GM23338 (cell line): ENCODE data around the gene FLNB. TPM values are rescaled to one million over a fixed set of nuclear protein-coding genes. Genes with fewer than 3 reads are reported as not detected.

Experiments used
- ATAC-seq: fragments of 200-7000 bp; cut with Tn5 transposase; 3 replicates; pipeline ENCODE4 v1.9.1; 2020
- DNase-seq: peaks from one replicate; pipeline ENCODE4 v3.0.0-alpha.2; 2015; ENCODE audit warnings: low spot score
- H2AFZ ChIP-seq: fragments of 200-600 bp; sonication (generic); 2 replicates; pipeline ENCODE4 v1.8.0; 2016; ENCODE audit warnings: antibody characterized with exemption, mild to moderate bottlenecking, moderate library complexity
- H3F3A ChIP-seq: fragments of 200-600 bp; sonication (generic); replicated peaks from 2 replicates; pipeline ENCODE4 v1.8.0; 2017; ENCODE audit warnings: antibody characterized with exemption, mixed run types, low read depth
- H3K27ac ChIP-seq: fragments of 200-600 bp; sonication (generic); 2 replicates; pipeline ENCODE4 v1.6.1; 2016; ENCODE audit warnings: low read depth
- H3K27me3 ChIP-seq: fragments of 200-600 bp; sonication (generic); 2 replicates; pipeline ENCODE4 v1.8.0; 2016; ENCODE audit warnings: mild to moderate bottlenecking, mixed run types, moderate library complexity; ENCODE audit not compliant: insufficient read depth
- H3K36me3 ChIP-seq: fragments of 200-600 bp; sonication (generic); 2 replicates; pipeline ENCODE4 v1.8.0; 2016; ENCODE audit warnings: mild to moderate bottlenecking; ENCODE audit not compliant: insufficient read depth
- H3K4me1 ChIP-seq: fragments of 200-600 bp; sonication (generic); 2 replicates; pipeline ENCODE4 v1.8.0; 2016; ENCODE audit warnings: mild to moderate bottlenecking, moderate library complexity; ENCODE audit not compliant: insufficient read depth
- H3K4me2 ChIP-seq: fragments of 200-600 bp; sonication (generic); 2 replicates; pipeline ENCODE4 v1.7.1; 2017; ENCODE audit warnings: mixed run types
- H3K4me3 ChIP-seq: fragments of 200-600 bp; sonication (generic); 2 replicates; pipeline ENCODE4 v1.6.1; 2016; ENCODE audit warnings: mixed run types
- H3K79me2 ChIP-seq: fragments of 200-600 bp; sonication (generic); replicated peaks from 2 replicates; pipeline ENCODE4 v1.8.0; 2017; ENCODE audit warnings: mild to moderate bottlenecking; ENCODE audit not compliant: insufficient read depth
- H3K9me2 ChIP-seq: fragments of 200-600 bp; sonication (generic); 2 replicates; pipeline ENCODE4 v1.8.0; 2017; ENCODE audit not compliant: insufficient read depth
- H4K20me1 ChIP-seq: fragments of 200-600 bp; sonication (generic); replicated peaks from 2 replicates; pipeline ENCODE4 v1.8.0; 2017; ENCODE audit warnings: mild to moderate bottlenecking; ENCODE audit not compliant: insufficient read depth
- H3K27ac Mint-ChIP-seq: 2 replicates; pipeline ENCODE4 v1.8.0; 2020; ENCODE audit warnings: inconsistent platforms, mild to moderate bottlenecking, moderate library complexity, mixed read lengths
- H3K27me3 Mint-ChIP-seq: 3 replicates; pipeline ENCODE4 v1.8.0; 2022; ENCODE audit warnings: low read depth, mild to moderate bottlenecking, moderate library complexity, mixed read lengths, inconsistent platforms; ENCODE audit not compliant: insufficient read depth, poor library complexity
- H3K36me3 Mint-ChIP-seq: 3 replicates; pipeline ENCODE4 v1.8.0; 2021; ENCODE audit warnings: low read depth, mild to moderate bottlenecking, inconsistent platforms, moderate library complexity, mixed read lengths
- H3K4me1 Mint-ChIP-seq: 3 replicates; pipeline ENCODE4 v1.8.0; 2020; ENCODE audit warnings: mild to moderate bottlenecking, inconsistent platforms, mixed read lengths
- H3K4me3 Mint-ChIP-seq: 3 replicates; pipeline ENCODE4 v1.8.0; 2021; ENCODE audit warnings: moderate library complexity, mild to moderate bottlenecking, inconsistent platforms, mixed read lengths
- H3K9me3 Mint-ChIP-seq: 3 replicates; pipeline ENCODE4 v1.8.0; 2020; ENCODE audit warnings: moderate library complexity, mild to moderate bottlenecking, inconsistent platforms, mixed read lengths
- CREB1 ChIP-seq: fragments of 250-450 bp; sonication (Bioruptor Pico); IDR thresholded peaks from 2 replicates; pipeline ENCODE4 v1.5.0; 2020; ENCODE audit warnings: low read depth, mild to moderate bottlenecking, moderate library complexity
- CTCF ChIP-seq, 2 experiments: fragments of 200-600 bp in 1 of 2; sonication (generic) in 1 of 2; conservative IDR thresholded peaks; 2 replicates each; pipeline versions ENCODE4 v1.5.1 to v1.6.1; 2016 to 2017; ENCODE audit warnings: antibody characterized with exemption in 2 of 2, low read depth in 2 of 2, mild to moderate bottlenecking in 2 of 2, moderate library complexity in 1 of 2
- ETS1 ChIP-seq: IDR thresholded peaks from 2 replicates; pipeline ENCODE4 v1.6.1; 2016; ENCODE audit warnings: antibody characterized with exemption
- EZH2 ChIP-seq: fragments of 200-600 bp; sonication (generic); IDR thresholded peaks from one replicate; pipeline ENCODE4 v1.8.0; 2017; ENCODE audit warnings: antibody characterized with exemption, mild to moderate bottlenecking, low read depth; ENCODE audit not compliant: unreplicated experiment
- JUNB ChIP-seq: IDR thresholded peaks from one replicate; pipeline ENCODE4 v1.6.1; 2016; ENCODE audit warnings: antibody characterized with exemption; ENCODE audit not compliant: unreplicated experiment
- REST ChIP-seq: IDR thresholded peaks from one replicate; pipeline ENCODE4 v1.6.1; 2018; ENCODE audit warnings: antibody characterized with exemption; ENCODE audit not compliant: unreplicated experiment
- ZNF114 ChIP-seq: fragments of 250-450 bp; sonication (Bioruptor Pico); IDR thresholded peaks from 2 replicates; pipeline ENCODE4 v1.5.0; 2020; ENCODE audit warnings: mild to moderate bottlenecking, moderate library complexity
- ZNF462 ChIP-seq: fragments of 250-450 bp; sonication (Bioruptor Pico); IDR thresholded peaks from 2 replicates; pipeline ENCODE4 v1.5.0; 2020; ENCODE audit warnings: mild to moderate bottlenecking, moderate library complexity
- polyA plus RNA-seq: library from polyadenylated mRNA; unstranded; fragments of >200 nt; fragmentation: Nextera tagmentation; extraction: Ambion mirVana; gene quantifications from 2 replicates; pipeline ENCODE4 v1.2.1, GENCODE V29; 2016
- total RNA-seq: library from RNA; depleted of rRNA; stranded (reverse); fragments of >200 nt; shearing (Covaris generic); gene quantifications from 2 replicates; pipeline ENCODE4 v1.2.3, GENCODE V29; 2014

Gene FLNB
- total and polyA plus RNA-seq, 2 experiments from 2014 or later, result 39.7 to 179 TPM

GRCh38 chr3:58085616-58086015, 77.4 kb downstream of the FLNB start (continued):
- TF ChIP-seq REST (no peak), CREB1 (CRISPR knock-in tag) (no peak)

- Mint-ChIP-seq H3K4me3 (no peak overlapping the region), H3K4me1 (peaks cover 5% of the 10 kb centered on the region), H3K27ac (no peak overlapping the region), H3K27me3 (peaks cover 2% of the 10 kb centered on the region), H3K36me3 (peaks cover under 1% of the 10 kb centered on the region; the same call in 2 of the 3 replicates), H3K9me3 (no peaks in the 10 kb centered on the region)
- no peaks in the 10 kb centered on the region; the same call in 1 of the 2 replicates for H4K20me1 ChIP-seq
- ATAC-seq (no peak), DNase-seq (no peak)
- no peak overlapping the region for H3K27ac ChIP-seq
- peaks cover 4% of the 10 kb centered on the region; the same call in 1 of the 2 replicates for H3K36me3 ChIP-seq
- no peaks in the 10 kb centered on the region for H3F3A ChIP-seq
- no peak overlapping the region for H3K4me2 ChIP-seq
- no peak overlapping the region for H2AFZ ChIP-seq
- no peak overlapping the region for H3K4me3 ChIP-seq
- H3K4me1 ChIP-seq, result peaks cover 11% of the 10 kb centered on the region
- H3K79me2 ChIP-seq, result peaks cover 47% of the 10 kb centered on the region
- H3K27me3 ChIP-seq, result no peaks in the 10 kb centered on the region
- H3K9me2 ChIP-seq, result 0 out of 2 replicates have a peak, but pooled peaks cover 7% of the 10 kb centered on the region
- TF ChIP-seq REST, result no peak
- no peak for TF ChIP-seq ZNF462 (CRISPR knock-in tag)
- no peak for TF ChIP-seq ZNF114 (CRISPR knock-in tag)
- TF ChIP-seq CTCF (conservative IDR thresholded peaks at IDR 0.05; ENCODE audit: low read depth in 2 of 2), result no peak
- TF ChIP-seq ETS1, result no peak
- TF ChIP-seq EZH2, result no peak
- TF ChIP-seq JUNB, result no peak
Observed at GRCh38 chr3:58088501-58088900, 80.3 kb downstream of the FLNB start.
